ENCODE measurements around the gene BCL11B.

- TF ChIP-seq ZFP3 (CRISPR knock-in tag; IDR thresholded peaks at IDR 0.05), result no peak
- TF ChIP-seq POU6F1 (CRISPR knock-in tag; IDR thresholded peaks at IDR 0.05; ENCODE audit: borderline replicate concordance, low read depth), result no peak
- no peak for TF ChIP-seq ARNTL (CRISPR knock-in tag; IDR thresholded peaks at IDR 0.05; ENCODE audit: borderline replicate concordance, low read depth)
Measured at GRCh38 chr14:99277530-99277929, 5.5 kb upstream of the BCL11B start.
